GM21526 (cell line): ENCODE measurements around the gene TNS2.

Source experiments
- ATAC-seq: cut with Tn5 transposase; IDR thresholded peaks from one replicate; pipeline ENCODE4 v1.9.1; 2021; ENCODE audit warnings: moderate library complexity; ENCODE audit not compliant: unreplicated experiment, low FRiP score

The TNS2 gene

GRCh38 chr12:53039851-53040250 is 10.0 kb upstream of the TNS2 start:
- ATAC-seq: no peak

DNA sequence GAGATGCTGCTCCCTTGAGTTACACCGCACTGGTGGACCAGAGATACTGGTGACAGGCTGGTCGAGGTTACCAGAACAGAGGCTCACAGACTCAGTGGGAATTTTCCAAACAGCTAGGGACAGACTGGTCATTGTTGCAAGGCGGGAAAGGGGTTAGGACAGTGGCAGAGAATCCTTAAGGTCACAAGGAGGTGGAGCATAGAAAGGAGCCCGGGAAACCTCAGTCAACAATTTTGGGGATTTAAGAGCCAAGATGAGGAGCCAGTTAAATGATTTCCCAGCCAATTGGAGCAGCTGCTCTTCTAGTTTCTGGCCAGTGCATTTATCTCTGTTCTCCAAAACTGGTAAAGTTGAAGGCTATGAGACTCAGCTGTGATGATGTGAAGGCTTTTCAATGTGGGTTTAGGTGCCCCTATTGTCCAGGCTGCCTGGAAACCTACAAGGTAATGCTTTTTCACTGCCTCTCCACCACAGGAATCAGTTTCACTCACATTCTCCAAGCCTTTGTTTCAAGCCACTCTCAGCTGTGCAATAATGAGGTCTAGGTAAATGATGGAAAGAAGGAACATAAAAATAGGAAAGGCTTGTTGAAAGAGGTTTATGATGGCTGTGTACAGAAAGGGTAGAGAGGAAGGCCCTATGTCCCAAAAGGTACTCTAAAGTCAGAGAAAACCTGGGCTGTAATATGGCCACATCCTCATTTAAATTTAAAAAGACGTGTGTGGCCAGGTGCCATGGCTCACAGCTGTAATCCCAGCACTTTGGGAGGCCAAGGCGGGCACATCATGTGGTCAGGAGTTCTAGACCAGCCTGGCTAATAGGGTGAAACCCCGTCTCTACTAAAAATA is 7.0 kb upstream of the TNS2 start:
- ATAC-seq: no peak

DNA sequence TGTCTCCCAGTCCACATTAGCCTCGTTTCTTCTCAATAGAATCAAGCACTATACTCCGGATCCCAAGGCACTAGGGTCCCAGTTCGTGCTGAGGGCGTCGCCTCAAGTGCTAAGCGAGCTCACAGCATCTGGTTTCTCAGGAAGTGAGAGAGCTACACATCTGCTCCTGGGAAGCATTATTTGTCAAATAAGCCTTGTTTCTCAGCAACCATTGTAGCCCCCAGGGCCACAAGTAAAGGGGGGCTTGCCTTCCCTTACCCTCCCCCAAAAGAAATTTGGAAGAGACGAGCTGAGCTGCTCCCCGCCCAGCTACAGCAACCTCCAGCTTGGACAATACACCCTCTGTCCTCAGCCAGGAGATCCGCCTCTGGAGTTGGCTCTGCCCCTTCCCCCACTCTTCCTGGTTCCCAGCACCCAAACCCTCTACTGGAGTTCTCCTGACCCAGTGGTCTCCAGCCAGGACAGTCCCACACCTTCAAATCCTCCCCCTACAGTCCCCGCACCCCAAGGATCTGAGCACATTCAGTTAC is 5.7 kb upstream of the TNS2 start:
- no peak for ATAC-seq

DNA sequence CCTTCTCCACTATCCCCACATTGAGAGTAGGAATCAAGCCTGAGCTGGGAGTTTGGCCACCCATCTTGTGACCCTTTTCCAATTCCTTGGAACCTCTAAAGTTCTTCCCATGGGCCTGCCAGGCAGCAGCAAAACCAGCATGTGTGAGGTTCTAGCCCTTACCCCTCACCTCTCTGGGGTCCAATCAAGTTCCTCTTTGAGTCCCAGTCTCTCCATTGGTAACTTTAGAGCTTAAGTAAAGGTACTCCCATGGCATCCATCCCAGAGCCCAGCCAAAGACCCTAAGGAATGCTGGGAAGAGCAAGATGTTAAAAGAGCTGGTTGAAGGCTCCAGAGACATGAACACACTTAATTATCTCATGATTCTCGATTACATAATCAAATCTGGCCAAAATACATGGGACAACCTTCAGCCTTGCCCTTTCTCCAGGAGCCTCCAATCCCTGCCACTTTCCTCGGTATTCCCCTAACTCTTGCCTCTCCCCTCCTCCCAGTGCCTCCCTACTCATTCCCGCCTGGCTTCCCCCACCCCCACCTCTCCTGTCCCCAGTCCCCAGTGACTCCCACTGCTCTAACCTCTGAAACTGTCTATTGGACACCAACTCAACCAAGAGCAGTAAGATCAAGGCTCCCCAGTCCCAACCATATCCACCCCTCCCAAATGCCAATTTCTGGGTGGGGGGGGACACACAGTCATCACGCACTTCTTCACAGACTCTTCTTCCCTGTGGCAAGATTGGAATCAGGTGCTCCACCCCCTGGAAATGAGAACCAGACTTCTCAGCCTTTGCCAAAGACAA is 4.8 kb upstream of the TNS2 start:
- no peak for ATAC-seq

DNA sequence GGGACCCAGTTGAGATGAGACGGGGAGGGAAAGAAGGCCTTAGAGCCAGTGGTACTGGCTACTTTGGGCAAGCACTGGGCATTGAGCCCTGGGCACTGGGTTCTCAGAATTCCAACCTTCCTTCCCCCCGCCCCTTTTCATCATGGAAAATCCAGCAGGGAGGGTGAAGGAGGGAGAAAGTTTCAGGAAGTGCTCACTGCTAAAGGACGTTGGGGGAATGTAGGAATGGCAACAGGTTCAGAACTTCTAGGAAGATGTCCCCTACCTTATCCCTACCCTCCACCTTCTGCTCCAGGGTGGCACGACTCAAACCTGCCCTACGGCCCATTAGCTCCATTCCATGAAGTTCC is 4.2 kb upstream of the TNS2 start:
- ATAC-seq: no peak

GRCh38 chr12:53046655-53047220 is 3.1 kb upstream of the TNS2 start:
- ATAC-seq: no peak

DNA sequence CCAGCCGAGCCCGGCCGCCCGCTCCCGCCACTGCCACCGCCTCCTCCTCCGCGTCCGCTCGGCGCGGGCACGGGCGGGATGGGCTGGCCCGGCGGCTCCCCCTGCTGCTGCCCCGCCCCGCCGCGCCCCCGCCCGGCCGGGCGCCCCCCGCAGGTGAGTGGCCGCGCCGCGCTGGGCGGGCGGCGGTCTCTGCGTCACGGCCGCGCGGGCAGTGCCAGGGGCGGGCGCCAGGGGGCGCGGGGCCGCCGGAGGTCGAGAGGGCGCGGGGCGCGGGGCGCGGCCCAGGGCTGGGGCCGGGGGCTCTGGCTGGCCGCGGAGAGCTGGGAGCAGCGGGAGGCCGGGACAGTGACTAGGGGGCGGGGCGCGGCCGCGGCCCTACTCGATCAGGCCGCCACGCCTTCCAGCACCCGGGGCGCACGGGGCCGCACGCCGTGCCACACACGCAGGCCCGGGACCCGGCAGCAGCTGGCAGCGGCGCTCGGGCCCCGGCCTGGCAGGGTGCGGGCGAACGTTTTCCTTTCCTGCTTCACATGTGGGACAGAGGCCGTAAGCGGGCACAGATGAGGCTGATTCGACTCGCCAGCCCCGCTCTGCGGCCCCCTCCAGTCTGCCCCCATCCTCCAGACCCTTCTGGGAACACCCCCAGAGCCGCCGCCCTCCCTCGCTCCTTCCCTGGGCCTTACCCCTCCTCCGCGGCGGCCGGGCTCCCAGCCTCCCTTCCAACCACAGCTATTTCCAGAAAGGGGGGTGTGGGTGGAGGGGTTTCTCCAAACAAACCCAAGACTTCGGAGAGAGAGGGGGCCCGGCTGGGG is 2.4 kb upstream of the TNS2 start:
- peak; percentile 46 for ATAC-seq

DNA sequence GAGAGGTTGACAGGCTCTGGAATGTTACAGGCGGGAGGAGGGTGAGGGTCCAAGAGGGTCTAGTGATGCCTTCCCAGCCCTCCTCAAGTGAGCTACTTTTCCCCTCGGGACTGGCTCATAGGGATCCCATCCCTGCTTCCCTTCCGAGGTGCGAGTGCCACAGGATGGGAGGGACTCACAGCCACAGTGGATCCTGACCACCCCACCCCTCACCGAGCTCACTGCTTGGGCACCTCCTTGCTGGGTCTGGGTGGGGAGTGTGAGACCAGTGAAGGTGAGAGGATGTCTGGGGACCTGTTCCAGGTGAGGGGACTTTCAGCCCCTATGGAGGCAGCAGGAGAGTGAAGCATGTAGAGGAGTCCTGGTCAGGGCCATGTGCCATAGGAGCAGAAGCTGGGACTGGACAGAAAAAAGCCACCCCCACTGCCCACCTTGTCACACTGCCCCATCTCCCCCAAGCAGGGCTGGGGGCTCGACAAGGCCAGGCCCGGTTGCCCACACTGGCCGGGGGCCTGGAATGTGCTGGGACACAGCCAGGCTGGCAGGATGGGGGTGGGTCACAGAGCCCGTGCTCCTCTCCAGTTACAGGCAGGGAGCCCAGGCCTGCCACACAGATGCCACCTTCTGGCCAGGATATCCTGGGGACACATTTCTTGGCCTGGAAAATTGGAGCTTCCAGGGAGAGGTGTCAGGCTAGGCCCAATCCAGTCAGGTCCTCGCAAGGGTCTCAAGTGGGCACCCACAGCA is 1.7 kb upstream of the TNS2 start:
- no peak for ATAC-seq

GRCh38 chr12:53048780-53049401 is 974 bp upstream of the TNS2 start:
- no peak for ATAC-seq

- ATAC-seq: no peak
These were observed 677 bp downstream of the TNS2 start for GRCh38 chr12:53050426-53051057.

DNA sequence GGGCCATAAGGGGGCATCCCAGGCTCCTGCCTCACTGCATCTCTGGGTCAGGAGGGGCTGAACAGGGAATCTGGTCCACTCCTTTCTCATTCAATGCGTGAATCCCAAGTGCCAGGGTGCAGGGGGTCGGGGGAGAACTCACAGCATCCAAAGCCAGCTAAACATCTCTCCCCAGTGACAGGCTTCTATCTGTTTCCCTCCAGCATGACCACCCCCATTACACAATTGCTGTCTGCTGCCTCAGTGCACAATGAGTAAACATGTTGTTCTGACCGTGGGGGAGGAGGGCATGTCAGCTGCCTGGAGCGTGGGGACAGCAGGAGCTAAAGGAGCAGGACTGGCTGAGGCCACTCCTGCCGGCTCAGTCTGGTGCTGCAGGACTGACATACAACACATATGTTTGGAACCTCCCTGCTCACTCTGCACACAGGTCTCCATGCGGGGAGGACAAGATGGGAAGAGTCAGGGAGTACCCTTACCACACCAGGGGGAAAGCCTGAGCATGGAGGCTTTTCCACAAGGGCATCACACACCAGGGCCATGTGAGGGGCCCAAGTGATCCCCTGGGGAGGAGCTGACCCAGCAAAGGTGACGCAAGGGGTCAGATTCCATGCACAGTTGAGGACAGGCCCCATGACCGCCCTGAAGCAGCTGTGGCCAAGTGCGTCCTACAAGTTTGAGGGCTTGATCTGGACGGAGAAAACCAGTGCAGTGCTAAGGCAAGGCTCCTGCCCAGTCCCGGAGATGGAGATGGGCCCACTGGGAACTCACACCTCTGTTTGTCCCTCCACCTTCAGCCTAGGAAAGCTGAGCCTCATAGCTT is 1.4 kb downstream of the TNS2 start:
- no peak for ATAC-seq

DNA sequence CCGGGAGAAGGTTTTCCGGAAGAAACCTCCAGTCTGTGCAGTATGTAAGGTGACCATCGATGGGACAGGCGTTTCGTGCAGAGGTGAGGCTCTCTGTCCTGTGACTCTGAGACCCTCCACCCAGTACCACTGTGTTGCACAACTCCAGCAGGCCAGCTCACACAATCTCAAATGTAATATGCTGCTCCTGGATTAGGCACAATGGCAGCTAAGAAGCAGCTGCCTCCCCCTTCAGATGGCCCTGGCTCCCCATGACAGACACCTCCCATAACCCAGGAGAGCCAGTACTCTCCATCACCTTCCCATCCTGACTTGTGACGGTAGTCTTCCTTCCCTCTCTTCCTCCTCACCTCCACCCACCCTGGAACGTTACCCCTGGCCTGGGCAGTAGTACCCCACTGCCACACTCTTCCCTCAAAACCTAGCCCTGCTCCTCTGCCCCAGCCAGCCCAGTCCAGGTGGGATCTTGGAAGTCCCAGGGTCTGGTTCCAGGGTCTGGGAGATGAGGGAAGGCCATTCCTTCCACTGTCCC is 2.1 kb downstream of the TNS2 start:
- ATAC-seq: no peak

DNA sequence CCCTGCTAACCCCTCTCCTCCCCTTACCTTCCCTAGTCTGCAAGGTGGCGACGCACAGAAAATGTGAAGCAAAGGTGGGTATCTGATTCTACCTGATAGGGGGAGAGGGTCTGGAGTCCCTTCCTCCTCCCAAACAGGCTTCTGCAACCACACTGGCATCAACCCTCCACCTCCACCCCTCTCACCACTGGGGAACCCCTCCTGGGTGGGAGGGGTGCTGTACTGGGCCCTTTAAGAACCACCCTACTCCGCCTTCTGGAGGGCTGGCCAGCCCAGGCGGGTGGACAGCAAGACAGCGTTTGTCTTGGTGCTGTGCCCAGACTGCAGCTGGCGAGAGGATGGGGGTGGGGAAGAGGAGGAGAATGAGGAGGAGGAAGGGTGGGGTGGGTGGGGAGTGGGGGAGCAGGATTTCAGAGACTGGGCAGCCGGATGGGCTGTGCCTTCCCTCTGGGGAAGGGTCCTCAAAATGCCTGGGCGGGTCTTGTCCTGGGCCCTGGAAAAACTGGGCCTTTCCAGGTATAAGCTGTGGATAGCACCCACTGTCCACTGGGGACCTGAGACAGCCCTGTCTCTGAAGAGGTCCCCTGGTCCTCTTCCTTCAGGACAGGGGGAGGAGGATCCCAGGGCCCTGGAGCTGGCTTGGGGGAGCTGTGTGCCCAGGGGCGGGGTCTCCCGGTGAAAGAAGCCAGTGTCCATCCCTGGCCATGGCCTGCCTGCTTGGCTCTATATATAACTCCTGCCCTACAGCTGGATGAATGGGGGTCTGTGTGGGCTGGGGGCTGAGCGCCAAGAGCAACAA is 2.8 kb downstream of the TNS2 start:
- ATAC-seq: no peak

DNA sequence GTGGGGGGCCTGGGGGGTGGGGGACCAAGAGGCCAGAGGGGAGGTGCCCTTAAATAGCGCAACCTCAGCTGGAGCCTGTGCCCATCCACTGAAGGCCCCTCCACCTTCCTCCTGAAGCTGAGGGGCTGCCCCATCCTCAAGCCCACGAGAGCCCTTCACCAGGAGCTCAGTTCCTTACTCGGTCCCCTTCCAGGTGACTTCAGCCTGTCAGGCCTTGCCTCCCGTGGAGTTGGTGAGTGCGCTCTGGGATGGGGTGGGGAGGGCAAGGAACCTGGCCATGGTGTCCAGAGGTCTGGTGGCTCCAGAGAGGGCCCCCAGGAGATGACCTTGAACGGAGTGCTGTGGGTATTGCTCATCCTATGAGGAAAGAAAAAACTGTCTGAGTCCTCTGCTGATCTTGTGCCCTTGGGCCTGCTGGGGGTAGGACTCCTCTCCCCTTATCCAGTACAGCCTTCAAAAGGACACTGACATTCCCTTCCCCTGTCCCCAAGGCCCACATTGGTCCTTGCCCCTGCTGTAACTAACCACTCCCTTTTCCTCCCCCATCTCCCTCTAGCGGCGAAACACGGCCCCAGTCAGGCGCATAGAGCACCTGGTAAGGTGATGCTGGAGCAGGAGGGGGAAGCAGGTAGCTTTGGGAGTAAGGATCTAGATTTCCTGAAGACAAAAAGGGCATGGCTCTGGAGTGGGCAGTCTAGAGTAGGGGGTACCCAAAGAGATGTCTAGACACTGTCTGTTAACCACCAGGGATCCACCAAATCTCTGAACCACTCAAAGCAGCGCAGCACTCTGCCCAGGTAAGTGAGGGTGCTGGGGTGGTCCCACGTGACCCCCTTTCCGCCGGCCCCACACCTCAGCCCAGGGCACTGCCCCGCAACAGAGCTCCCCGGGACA is 3.6 kb downstream of the TNS2 start:
- no peak for ATAC-seq

DNA sequence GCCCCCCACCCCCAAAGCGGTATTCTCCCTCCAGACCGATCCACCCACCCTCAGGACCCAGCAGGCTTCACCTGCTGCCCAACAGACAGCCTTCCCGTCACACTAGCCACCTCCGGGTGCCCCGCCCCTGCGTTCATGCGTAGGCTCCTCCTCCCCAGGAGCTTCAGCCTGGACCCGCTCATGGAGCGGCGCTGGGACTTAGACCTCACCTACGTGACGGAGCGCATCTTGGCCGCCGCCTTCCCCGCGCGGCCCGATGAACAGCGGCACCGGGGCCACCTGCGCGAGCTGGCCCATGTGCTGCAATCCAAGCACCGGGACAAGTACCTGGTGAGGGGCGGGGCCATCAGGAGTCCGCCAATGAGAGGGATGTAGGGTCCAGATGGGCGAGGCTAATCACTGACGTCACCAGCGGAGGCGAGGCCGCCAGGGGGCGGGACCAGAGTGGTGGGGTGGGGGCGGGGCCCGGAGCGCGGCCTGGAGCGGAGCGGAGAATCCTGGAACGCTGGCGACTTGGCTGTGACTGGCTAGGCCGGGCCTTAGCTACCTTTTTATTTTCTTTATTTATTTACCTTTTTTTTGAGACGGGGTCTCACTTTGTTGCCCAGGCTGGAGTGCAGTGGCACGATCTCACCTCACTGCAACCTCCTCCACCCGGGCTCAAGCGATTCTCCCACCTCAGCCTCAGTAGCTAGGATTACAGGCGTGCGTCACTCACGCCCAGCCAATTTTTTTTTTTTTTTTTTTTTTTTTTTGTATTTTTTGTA is 4.4 kb downstream of the TNS2 start:
- ATAC-seq: peak; percentile 74
